A172 (cell line): ENCODE data around the gene RASSF6. TPM values are rescaled to one million over a fixed set of nuclear protein-coding genes. Genes with fewer than 3 reads are reported as not detected.
"Not testable (repeated sequence)": the region's sequence is repeated elsewhere in the genome, so short reads cannot be mapped to it uniquely, and the experiment has no call there.

Source experiments
- DNase-seq: peaks from one replicate; pipeline ENCODE4 v3.0.0-alpha.2; 2015; ENCODE audit warnings: low spot score
- total RNA-seq: library from RNA; depleted of rRNA; stranded (reverse); fragments of >200 nt; shearing (Covaris generic); gene quantifications from 2 replicates; pipeline ENCODE4 v1.2.3, GENCODE V29; 2014; rRNA removed

The RASSF6 gene
- total RNA-seq = 0.02 and 0.31 TPM in 2 replicates

- no peak for DNase-seq
These were observed at the start of gene RASSF6 for GRCh38 chr4:73620115-73620792. Gene RASSF6 (minus strand): TSS chr4:73620436. CDS start chr4:73611795, 8,641 bp downstream.

DNA sequence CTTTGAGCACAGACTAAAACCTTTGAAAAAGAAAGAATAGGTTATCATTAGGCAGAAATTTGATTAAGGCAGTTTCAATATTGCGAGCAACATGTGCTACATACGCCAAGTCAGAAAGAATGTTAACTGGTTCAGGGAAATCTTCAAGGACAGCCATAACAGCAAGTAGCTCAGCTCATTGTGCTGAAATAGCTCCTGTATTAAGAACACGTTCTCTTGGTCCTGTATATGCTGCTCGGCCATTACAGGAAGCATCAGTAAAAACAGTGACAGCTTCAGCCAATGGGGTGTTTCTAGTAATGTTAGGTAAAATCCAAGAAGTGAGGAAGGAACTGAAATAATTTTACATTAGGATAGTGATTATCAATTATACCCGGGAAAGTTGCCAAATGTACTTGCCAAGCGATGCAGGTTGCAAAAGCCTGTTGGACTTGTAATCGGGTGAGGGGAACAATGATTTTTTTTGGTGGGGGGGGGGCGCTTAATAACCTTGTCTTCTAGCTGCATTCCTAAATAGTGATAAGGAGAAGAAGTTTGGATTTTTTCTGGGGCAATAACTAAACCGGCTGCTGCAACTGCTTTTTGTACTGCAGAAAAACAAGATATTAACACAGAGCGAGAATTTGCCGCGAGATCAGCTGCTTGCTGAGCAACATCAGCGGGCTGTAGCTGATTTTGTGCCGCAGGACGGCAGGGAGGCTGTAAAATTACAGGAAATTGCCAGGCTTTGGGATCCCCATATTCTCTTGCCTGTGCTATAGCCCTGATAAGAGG lies 49.4 kb upstream of the RASSF6 start:
- DNase-seq = no peak

DNA sequence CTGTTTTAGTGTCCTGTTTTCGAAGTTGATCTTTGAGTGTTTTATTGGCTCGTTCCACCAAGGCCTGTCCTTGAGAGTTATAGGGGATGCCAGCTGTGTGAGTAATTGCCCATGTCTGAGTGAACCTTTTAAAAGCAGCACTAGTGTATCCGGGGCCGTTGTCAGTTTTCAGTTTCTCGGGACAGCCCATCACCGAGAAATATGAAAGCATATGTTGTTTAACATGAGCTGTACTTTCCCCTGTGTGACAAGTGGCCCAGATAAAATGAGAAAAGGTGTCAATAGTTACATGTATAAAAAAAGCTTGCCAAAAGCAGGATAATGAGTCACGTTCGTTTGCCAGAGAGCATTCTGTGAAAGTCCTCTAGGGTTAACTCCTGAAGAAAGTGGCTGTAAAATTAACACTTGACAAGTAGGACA lies 48.6 kb upstream of the RASSF6 start:
- DNase-seq = no peak

GRCh38 chr4:73665924-73666323 lies 45.7 kb upstream of the RASSF6 start:
- DNase-seq = not testable (repeated sequence)

GRCh38 chr4:73664470-73664869 lies 44.2 kb upstream of the RASSF6 start:
- no peak for DNase-seq

DNA sequence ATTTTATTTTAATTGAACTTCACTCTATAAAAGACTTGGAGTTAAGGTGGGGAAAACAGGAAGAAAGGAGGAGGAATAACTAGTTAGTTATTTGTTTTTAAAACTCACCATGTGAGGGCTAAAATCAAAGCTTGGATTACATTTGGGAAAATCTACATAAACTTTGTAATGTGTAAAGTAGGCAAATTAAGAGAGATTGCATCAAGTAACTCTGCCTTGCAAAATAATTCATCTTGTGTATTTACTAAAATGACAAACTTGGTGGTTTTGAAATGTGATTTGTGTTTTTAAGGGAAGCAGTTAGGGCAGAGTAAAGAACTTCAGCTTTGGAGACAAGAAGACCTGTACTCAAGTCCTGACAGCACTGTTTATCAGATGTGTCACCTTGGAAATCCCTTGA lies 43.3 kb upstream of the RASSF6 start:
- no peak for DNase-seq

DNA sequence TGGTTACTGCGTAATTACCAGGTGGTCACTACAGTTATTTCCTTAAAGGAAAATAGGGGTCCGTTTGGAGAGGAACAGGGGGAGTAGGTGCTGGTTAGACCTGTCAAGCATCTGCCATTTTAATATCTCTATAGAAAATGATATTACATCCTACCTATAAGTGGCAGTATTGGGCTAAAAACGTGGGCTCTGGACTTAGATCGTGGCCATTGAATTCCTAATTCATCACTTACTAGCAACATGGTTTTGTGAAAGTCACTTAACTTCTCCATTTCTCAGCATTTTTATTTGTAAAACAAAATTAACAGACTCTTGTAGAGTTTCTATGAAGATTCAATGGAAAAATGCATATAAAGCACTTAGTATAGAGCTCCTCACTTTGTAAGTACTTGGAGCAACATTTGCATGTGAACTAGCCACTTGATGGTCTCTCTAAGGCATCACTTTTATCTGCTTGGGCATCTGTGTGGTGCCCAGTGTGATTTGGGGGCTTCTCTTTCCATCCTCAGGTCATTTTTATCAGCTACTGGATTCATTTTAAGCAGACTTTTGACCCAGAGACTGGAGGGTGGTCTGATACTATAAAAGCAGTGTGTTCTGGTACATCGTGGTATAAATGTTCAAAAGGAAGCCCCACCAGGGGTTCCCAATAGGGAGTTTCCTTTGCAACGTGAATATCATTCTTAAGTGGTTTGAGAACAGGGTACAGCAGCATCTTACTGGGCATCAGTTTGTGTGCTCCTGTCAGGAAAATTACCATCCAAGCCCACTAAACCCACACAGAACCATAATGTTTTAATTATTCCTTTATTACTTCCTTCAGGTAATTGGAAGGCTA lies 42.7 kb upstream of the RASSF6 start:
- DNase-seq = peak; percentile 23

DNA sequence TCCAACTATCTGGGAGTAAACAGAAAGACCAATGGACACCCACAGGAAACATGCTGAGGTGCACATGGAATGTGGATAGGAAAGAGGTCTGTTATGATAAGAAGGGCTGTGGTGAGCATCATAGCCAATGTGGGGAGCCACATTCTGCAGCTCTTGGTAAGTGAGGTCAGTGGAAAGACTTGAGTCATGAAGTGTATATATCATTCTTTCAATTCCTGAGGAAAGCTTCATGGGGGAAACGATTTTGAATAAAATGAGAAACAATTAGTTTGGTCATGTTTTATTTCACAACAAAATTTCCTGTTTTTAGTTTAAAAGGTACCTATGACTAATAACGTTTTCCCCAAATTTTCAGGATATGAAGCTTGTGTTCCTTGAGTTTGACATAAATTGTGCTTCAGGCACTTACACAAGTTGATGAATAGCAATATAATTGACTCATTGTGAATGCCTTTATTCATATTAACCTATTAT lies 41.4 kb upstream of the RASSF6 start:
- peak; percentile 88 for DNase-seq

GRCh38 chr4:73660808-73661207 lies 40.6 kb upstream of the RASSF6 start:
- no peak for DNase-seq

GRCh38 chr4:73653695-73654106 lies 33.5 kb upstream of the RASSF6 start:
- DNase-seq = peak; percentile 19

GRCh38 chr4:73650250-73650649 lies 30.0 kb upstream of the RASSF6 start:
- no peak for DNase-seq

DNA sequence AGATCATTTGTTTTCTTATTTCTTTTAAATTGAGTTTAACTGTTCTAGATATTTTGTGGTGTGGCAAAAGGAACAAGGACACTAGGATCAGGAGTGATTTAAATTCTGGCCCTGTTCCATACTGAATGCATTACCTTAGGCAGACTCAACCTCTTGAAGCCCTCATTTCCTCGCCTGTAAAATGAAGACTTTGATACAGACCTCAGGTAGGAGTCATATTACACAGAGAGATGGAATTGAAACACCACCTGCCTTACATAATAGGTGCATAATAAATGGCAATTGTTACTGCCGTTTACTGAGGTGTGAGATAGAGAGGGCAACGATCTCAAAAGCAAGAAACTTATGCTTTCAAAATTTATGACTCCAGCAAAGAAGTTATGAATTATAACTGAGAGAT lies 28.2 kb upstream of the RASSF6 start:
- no peak for DNase-seq

DNA sequence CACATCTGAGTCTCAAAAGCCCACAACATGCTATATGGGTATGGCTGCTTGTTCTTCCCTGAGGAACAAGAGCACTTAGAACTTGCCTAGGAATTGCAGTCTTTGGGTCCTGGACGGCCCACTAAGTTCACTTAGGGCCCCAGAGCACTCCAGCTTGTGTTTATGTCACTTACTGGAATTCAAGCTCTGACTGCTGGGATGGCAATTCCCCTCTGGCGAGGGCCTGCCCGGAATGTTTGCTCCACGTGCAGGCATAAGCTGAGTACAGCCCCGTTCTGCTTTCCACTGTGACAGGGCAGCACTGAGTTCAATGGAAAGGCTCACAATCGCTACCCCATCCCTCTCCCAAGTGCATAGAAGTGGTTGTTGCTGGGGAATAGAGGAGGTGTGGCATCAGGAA lies 25.9 kb upstream of the RASSF6 start:
- DNase-seq = no peak

GRCh38 chr4:73631565-73632226 lies 11.5 kb upstream of the RASSF6 start:
- DNase-seq = no peak

GRCh38 chr4:73628834-73629233 lies 8.6 kb upstream of the RASSF6 start:
- not testable (repeated sequence) for DNase-seq

GRCh38 chr4:73621357-73621756 lies 1.1 kb upstream of the RASSF6 start:
- DNase-seq = no peak

- DNase-seq = no peak
These were observed 890 bp downstream of the RASSF6 start for GRCh38 chr4:73619346-73619745.

- no peak for DNase-seq
These were observed 3.0 kb downstream of the RASSF6 start for GRCh38 chr4:73617256-73617655.

- no peak for DNase-seq
These were observed 4.6 kb downstream of the RASSF6 start for GRCh38 chr4:73615613-73616012.

- no peak for DNase-seq
These were observed 5.8 kb downstream of the RASSF6 start for GRCh38 chr4:73614311-73614867.

GRCh38 chr4:73613130-73613529 lies 7.1 kb downstream of the RASSF6 start:
- DNase-seq = no peak
